Glutamatergic neuron (in vitro differentiated cells): Measurements from ENCODE around the gene TBX4. TPM values are rescaled to one million over a fixed set of nuclear protein-coding genes. Genes with fewer than 3 reads are reported as not detected.
"Not testable (repeated sequence)": the region's sequence is repeated elsewhere in the genome, so short reads cannot be mapped to it uniquely, and the experiment has no call there.

Source experiments
- DNase-seq: peaks from one replicate; pipeline ENCODE4 v3.0.0; 2022
- H3K27ac Mint-ChIP-seq: one replicate; pipeline ENCODE4 v1.8.0; 2020; ENCODE audit warnings: mild to moderate bottlenecking, mixed read lengths, inconsistent platforms; ENCODE audit not compliant: unreplicated experiment
- H3K27me3 Mint-ChIP-seq: one replicate; pipeline ENCODE4 v1.8.0; 2020; ENCODE audit warnings: mild to moderate bottlenecking, moderate library complexity, mixed read lengths, inconsistent platforms; ENCODE audit not compliant: unreplicated experiment
- H3K36me3 Mint-ChIP-seq: one replicate; pipeline ENCODE4 v1.8.0; 2020; ENCODE audit warnings: mild to moderate bottlenecking, mixed read lengths, inconsistent platforms; ENCODE audit not compliant: unreplicated experiment
- H3K4me1 Mint-ChIP-seq: one replicate; pipeline ENCODE4 v1.8.0; 2020; ENCODE audit warnings: mild to moderate bottlenecking, low read depth, mixed read lengths, inconsistent platforms; ENCODE audit not compliant: unreplicated experiment
- H3K4me3 Mint-ChIP-seq: one replicate; pipeline ENCODE4 v1.8.0; 2020; ENCODE audit warnings: mild to moderate bottlenecking, mixed read lengths, inconsistent platforms; ENCODE audit not compliant: unreplicated experiment
- H3K9me3 Mint-ChIP-seq: one replicate; pipeline ENCODE4 v1.8.0; 2020; ENCODE audit warnings: mild to moderate bottlenecking, moderate library complexity, mixed read lengths, inconsistent platforms; ENCODE audit not compliant: unreplicated experiment
- total RNA-seq: library from RNA; stranded (reverse); fragmentation: NEBNext Ultra II Directional; extraction: Animal tissue kit (Norgen Biotek cat#: 25700); gene quantifications from one replicate; pipeline ENCODE4 v1.2.1, GENCODE V29; 2021; ENCODE audit not compliant: unreplicated experiment
- TF ChIP-seq, protein P1 (sequence below): fragments of 200-600 bp; sonication (generic); IDR thresholded peaks from one replicate; pipeline ENCODE4 v1.5.0; 2021; ENCODE audit not compliant: partially characterized antibody, unreplicated experiment

The TBX4 gene
- total RNA-seq, 1 donor from 2014 or later: not detected

DNA sequence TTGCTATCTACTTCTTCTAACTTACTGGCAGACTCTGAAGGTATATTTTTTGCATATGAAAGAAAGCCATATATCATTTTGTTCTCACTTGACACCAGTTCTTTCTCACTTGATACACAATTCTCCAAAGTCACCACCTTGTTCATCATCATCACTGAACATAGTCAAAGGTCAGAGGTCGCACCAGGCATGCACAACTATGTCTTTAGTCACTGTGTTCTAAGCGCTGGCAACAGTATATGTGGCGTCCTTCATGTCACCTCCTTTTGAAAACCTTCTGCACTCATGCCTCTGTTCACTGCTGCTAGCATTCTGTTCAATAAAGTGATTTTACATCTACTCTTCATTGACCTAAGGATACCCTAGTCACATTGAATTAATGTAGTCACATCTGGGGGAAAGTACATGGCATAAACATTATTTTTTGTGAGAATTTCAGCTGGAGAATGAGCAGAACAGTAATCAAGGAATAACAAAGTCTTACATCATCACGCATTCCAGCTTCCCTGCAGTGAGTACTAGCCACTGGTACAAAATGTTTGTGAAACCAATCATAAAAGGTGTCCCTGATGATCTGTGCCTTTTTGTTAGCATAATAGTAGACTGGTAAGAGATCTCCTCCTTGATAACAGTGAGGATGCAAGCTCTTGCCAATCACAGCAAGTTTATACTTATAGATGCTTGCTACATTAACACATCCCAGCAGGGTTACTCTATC is 20.5 kb upstream of the TBX4 start:
- DNase-seq: no peak
- TF ChIP-seq, protein P1, sequence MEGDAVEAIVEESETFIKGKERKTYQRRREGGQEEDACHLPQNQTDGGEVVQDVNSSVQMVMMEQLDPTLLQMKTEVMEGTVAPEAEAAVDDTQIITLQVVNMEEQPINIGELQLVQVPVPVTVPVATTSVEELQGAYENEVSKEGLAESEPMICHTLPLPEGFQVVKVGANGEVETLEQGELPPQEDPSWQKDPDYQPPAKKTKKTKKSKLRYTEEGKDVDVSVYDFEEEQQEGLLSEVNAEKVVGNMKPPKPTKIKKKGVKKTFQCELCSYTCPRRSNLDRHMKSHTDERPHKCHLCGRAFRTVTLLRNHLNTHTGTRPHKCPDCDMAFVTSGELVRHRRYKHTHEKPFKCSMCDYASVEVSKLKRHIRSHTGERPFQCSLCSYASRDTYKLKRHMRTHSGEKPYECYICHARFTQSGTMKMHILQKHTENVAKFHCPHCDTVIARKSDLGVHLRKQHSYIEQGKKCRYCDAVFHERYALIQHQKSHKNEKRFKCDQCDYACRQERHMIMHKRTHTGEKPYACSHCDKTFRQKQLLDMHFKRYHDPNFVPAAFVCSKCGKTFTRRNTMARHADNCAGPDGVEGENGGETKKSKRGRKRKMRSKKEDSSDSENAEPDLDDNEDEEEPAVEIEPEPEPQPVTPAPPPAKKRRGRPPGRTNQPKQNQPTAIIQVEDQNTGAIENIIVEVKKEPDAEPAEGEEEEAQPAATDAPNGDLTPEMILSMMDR: no peak
- no peaks in the 10 kb centered on the region for H3K36me3 Mint-ChIP-seq
- H3K4me3 Mint-ChIP-seq: no peak overlapping the region
- H3K4me1 Mint-ChIP-seq: no peaks in the 10 kb centered on the region
- H3K27ac Mint-ChIP-seq: no peak overlapping the region
- H3K27me3 Mint-ChIP-seq: no peaks in the 10 kb centered on the region
- H3K9me3 Mint-ChIP-seq: no peaks in the 10 kb centered on the region

DNA sequence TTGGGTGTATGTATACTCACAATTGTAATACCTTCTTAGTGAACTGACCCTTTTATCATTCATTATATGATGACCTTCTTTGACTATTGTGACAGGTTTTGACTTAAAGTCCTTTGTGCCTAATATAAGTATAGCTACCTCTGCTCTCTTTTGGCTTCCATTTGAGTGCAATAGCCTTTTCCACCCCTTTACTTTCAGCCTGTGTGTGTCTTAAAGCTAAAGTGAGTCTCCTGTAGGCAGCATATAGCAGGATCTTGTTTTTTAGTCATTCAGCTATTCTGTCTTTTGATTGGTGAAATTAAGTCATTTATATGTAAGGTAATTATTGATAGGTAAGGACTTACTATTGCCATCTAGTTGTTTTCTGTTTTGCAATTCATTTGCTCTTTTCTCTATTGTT is 15.9 kb upstream of the TBX4 start:
- Mint-ChIP-seq H3K4me1 (no peaks in the 10 kb centered on the region), H3K36me3 (peaks cover 18% of the 10 kb centered on the region), H3K9me3 (peaks cover 8% of the 10 kb centered on the region), H3K27ac (no peak overlapping the region), H3K27me3 (no peaks in the 10 kb centered on the region), H3K4me3 (no peak overlapping the region)
- DNase-seq: no peak
- TF ChIP-seq, protein P1: no peak

DNA sequence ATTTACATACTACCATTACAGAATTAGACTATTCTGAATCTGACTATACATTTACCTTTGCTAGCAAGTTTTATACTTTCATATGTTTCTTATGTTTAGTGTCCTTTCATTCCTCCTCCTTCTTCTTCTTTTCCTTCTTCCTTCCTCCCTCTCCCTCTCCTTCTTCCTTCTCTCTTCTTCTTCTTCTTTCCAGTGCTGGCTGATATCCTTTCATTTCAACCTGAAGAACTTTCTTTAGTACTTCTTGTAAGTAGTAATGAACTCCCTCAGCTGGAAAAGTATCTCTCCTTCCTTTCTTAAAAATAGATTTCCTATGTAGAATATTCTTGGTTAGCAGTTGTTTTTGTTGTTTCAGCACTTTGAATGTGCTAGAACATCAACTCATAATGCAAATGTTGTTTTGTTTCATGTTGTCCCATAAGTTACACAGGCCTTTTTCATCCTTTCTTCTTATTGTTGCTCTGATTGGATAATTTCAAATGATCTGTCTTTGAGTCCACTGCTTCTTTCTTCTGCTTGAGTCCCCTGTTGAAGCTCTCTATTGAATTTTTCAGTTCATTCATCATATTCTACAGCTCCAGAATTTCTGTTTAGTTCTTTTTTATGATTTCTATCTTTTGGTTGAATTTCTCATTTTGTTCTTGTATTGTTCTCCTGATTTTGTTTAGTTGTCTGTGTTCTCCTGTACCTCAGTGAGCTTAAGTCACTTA is 15.1 kb upstream of the TBX4 start:
- Mint-ChIP-seq H3K27me3 (no peaks in the 10 kb centered on the region), H3K4me1 (no peaks in the 10 kb centered on the region), H3K27ac (no peak overlapping the region), H3K4me3 (no peak overlapping the region), H3K9me3 (peaks cover 8% of the 10 kb centered on the region), H3K36me3 (peaks cover 18% of the 10 kb centered on the region)
- TF ChIP-seq, protein P1: no peak
- no peak for DNase-seq

DNA sequence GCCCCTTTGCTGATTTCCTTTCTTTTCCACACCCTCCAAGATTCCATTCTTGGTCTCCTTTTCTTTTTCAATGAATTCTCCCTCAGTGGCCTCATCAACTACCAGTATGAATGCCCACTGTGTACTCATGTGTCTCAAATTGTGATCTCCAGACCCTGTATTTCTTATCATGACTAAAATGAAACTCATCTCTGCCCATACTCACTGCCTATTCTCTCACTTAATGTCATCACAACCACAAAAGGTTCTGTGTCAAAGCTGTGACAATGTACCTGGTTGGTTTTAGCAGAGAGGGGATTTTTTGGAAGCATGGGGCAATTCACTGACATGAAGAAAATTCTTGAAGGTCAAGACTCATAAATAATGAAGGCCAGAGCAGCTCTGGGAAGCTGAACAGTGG is 11.5 kb upstream of the TBX4 start:
- TF ChIP-seq, protein P1: no peak
- Mint-ChIP-seq H3K4me1 (no peaks in the 10 kb centered on the region), H3K27me3 (peaks cover 2% of the 10 kb centered on the region), H3K4me3 (no peak overlapping the region), H3K27ac (no peak overlapping the region), H3K36me3 (peaks cover 18% of the 10 kb centered on the region), H3K9me3 (peaks cover 10% of the 10 kb centered on the region)
- DNase-seq: no peak

DNA sequence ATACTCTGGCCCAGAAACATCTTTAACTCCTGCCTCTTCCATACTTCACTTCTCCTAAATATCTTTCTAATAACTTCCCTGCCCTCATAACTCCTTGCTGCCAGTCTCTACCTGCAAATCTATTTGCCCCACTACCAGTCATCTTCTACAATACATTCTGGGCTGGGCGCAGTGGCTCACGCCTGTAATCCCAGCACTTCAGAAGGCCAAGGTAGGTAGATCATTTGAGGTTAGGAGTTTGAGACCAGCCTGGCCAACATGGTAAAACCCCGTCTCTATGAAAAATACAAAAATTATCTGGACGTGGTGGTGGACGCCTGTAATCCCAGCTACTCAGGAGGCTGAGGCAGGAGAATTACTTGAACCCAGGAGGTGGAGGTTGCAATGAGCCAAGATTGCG is 10.7 kb upstream of the TBX4 start:
- not testable (repeated sequence) for H3K27me3 Mint-ChIP-seq, H3K27ac Mint-ChIP-seq, H3K9me3 Mint-ChIP-seq, H3K4me1 Mint-ChIP-seq, DNase-seq, H3K4me3 Mint-ChIP-seq
- H3K36me3 Mint-ChIP-seq: peaks cover 18% of the 10 kb centered on the region
